NCI-H1436 treated with DMSO at 0.1 percent for 48 hours (cell line): ENCODE measurements around the gene P2RY8.
"Not testable (repeated sequence)": the region's sequence is repeated elsewhere in the genome, so short reads cannot be mapped to it uniquely, and the experiment has no call there.

ENCODE experiments used
- DNase-seq: peaks from one replicate; lab custom pipeline; 2025; lab: John Stamatoyannopoulos, UW

The P2RY8 gene

GRCh38 chrX:1464041-1464970 is 72.7 kb downstream of the P2RY8 start:
- DNase-seq, result no peak

GRCh38 chrX:1463581-1463980 is 73.4 kb downstream of the P2RY8 start:
- DNase-seq, result no peak

DNA sequence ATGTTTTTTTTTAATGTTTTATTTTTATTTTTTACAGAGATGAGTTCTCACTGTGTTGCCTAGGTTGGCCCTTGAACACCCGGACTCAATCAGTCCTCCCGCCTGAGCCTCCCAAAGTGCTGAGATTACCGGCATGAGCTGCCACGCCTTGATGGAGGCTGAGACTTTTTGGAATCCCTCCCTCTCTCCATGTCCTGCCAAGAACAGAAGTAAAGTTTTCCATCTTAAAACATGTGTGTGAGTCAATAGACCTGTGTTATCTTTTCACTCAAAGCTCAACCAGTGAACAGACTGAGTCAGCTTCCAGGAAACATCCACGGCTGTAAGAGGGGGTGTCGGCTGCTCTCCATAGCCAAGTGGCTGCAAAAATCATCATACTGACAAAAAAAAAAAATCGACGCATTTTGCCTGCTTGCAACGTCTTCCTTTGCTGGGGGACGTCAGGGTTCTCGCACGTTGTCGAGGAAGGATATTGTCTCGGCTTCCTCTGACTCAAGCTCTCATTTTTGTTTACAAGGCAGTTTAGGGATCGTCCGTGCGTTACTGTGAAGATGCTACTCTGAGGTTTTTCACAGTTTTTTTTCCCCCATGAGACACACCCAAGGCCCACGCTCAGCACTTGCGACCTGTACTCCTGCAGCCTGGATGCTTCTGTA is 74.3 kb downstream of the P2RY8 start:
- DNase-seq, result no peak

DNA sequence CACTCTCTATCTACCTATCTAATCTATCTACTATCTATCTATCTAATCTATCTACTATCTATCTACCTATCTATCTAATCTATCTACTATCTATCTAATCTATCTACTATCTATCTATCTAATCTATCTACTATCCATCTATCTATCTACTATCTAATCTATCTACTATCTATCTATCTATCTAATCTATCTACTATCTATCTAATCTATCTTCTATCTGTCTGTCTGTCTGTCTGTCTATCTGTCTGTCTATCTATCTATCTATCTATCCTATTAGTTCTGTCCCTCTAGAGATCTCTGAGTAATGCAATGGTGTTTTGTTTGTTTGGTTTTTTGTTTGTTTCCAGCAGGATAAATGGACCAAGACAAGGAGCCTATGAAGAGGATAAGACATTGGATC is 74.9 kb downstream of the P2RY8 start:
- DNase-seq, result no peak

DNA sequence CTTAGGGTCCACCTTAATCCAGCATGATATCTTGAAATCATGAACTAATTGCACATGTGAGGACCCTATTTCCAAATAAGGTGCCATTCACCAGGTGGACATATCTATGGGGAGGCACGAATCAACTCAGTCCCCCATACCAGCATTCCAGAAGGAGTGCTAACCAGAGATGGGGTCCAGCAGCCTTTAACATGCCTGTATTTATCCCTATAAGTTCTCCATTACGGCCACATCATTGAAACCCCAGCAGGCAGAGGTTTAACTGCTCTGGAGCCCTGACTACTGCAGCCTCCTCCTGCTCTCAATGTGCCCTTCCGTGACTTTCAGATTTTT is 81.1 kb downstream of the P2RY8 start:
- DNase-seq, result no peak

- no peak for DNase-seq
Measured at GRCh38 chrX:1453951-1454785, 82.8 kb downstream of the P2RY8 start.

DNA sequence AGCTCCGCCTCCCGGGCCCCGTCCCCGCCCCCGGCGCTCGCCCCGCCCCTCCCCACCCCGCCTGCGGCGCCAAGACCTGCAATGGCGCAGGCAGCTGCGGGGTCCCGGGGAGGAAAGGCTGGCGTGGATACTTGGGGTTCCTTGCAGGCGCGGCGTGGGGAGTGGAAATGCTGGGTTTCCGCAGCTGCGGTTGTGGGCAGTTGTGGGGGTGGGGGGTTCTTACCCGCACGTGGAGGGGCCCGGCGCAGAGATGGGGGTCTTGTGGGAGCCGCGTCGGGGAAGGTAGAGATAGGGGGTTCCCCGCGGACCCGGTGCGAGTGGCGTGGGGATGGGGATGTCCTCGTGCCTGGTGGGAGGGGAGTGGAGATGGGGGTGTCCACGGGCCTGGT is 83.6 kb downstream of the P2RY8 start:
- no peak for DNase-seq

GRCh38 chrX:1452516-1453394 is 84.2 kb downstream of the P2RY8 start, which contains the start of gene ASMTL:
ASMTL (minus strand) TSS chrX:1452909; CDS start chrX:1452840, 69 bp downstream.
- no peak for DNase-seq

GRCh38 chrX:1451661-1452515 is 85.1 kb downstream of the P2RY8 start:
- no peak for DNase-seq

DNA sequence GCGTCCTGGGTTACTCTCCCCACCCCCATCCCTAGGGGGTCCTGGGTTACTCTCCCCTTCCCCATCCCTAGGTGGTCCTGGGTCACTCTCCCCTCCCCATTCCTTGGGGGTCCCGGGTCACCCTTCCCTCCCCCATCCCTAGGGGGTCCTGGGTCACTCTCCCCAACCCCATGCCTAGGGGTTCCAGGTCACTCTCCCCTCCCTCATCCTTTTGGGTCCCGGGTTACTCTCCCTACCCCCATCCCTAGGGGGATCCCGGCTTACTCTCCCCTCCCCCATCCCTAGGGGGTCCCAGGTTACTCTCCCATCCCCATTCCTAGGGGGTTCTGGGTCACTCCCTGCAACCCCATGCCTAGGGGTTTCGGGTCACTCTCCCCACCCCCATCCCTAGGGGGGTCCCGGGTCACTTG is 85.7 kb downstream of the P2RY8 start:
- no peak for DNase-seq

DNA sequence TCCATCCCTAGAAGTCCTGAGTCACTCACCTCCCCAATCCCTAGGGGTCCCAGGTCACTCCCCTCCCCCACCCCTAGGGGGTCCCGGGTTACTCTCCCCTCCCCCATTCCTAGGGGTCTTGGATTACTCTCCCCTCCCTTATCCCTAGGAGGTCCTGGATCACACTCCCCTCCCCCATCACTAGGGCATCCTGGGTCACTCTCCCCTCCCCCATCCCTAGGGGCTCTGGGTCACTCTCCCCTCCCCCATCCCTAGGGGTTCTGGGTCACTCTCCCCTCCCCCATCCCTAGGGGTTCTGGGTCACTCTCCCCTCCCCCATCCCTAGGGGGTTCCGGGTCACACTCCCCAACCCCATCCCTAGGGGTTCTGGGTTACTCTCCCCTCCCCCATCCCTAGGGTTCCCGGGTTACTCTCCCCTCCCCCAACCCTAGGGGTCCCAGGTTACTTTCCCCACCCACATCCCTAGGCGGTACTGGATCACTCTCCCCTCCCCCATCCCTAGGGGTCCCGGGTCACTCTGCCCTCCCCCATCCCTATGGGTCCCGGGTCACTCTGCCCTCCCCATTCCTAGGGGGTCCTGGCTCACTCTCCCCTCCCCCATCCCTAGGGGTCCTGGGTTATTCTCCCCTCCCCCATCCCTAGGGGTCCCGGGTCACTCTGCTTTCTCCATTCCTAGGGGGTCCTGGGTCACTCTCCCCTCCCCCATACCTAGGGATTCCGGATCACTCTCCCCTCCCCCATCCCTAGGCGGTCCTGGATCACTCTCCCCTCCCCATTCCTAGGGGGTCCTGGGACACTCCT is 86.4 kb downstream of the P2RY8 start:
- DNase-seq, result no peak

DNA sequence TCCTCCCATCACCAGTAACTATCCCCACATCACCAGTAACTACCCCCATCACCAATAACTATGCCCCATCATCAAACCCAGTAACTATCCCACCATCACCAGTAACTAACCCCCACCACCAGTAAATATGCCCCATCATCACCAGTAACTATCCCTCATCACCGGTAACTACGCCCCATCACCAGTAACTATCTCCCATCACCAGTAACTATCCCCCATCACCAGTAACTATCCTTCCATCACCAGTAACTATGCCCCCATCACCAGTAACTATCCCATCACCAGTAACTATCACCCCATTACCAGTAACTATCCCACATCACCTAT is 87.2 kb downstream of the P2RY8 start:
- DNase-seq, result no peak

GRCh38 chrX:1449036-1449822 is 87.8 kb downstream of the P2RY8 start:
- DNase-seq, result no peak

DNA sequence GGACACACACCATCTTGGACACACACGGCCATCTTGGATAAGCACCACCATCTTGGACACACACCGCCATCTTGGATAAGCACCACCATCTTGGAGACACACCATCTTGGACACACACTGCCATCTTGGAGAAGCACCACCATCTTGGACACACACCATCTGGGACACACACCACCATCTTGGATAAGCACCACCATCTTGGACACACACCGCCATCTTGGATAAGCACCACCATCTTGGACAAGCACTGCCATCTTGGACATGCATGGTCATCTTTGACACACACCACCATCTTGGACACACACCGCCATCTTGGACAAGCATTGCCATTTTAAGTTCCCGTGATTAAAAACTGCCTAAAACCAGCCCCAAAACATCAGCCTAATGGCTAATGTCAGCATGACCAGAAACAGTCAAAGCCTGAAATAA is 88.4 kb downstream of the P2RY8 start:
- not testable (repeated sequence) for DNase-seq

- not testable (repeated sequence) for DNase-seq
Measured at GRCh38 chrX:1447969-1448572, 88.9 kb downstream of the P2RY8 start.

- DNase-seq, result not testable (repeated sequence)
Measured at GRCh38 chrX:1446984-1447968, 89.7 kb downstream of the P2RY8 start.
